GM23338 (cell line): ENCODE measurements around the gene LGALS8.

Experiments
- CREB1 ChIP-seq: fragments of 250-450 bp; sonication (Bioruptor Pico); IDR thresholded peaks from 2 replicates; pipeline ENCODE4 v1.5.0; 2020; ENCODE audit warnings: low read depth, mild to moderate bottlenecking, moderate library complexity
- EZH2 ChIP-seq: fragments of 200-600 bp; sonication (generic); IDR thresholded peaks from one replicate; pipeline ENCODE4 v1.8.0; 2017; ENCODE audit warnings: antibody characterized with exemption, mild to moderate bottlenecking, low read depth; ENCODE audit not compliant: unreplicated experiment
- EZH2phosphoT487 ChIP-seq: fragments of 200-600 bp; sonication (generic); IDR thresholded peaks from one replicate; pipeline ENCODE4 v1.8.1; 2018; ENCODE audit warnings: antibody characterized with exemption; ENCODE audit not compliant: unreplicated experiment
- JUNB ChIP-seq: IDR thresholded peaks from one replicate; pipeline ENCODE4 v1.6.1; 2016; ENCODE audit warnings: antibody characterized with exemption; ENCODE audit not compliant: unreplicated experiment
- POLR2AphosphoS5 ChIP-seq: IDR thresholded peaks from 2 replicates; pipeline ENCODE4 v1.6.1; 2016; ENCODE audit warnings: antibody characterized with exemption, low read depth
- STAT1 ChIP-seq: IDR thresholded peaks from one replicate; pipeline ENCODE4 v1.6.1; 2016; ENCODE audit warnings: antibody characterized with exemption; ENCODE audit not compliant: unreplicated experiment
- ZNF114 ChIP-seq: fragments of 250-450 bp; sonication (Bioruptor Pico); IDR thresholded peaks from 2 replicates; pipeline ENCODE4 v1.5.0; 2020; ENCODE audit warnings: mild to moderate bottlenecking, moderate library complexity
- ZNF331 ChIP-seq: fragments of 250-450 bp; sonication (Bioruptor Pico); IDR thresholded peaks from 2 replicates; pipeline ENCODE4 v1.5.0; 2020; ENCODE audit warnings: low read depth, mild to moderate bottlenecking, moderate library complexity
- TF ChIP-seq, protein P1 (sequence below), 2 experiments: fragments of 200-600 bp in 1 of 2; sonication (generic) in 1 of 2; conservative IDR thresholded peaks; 2 replicates each; pipeline versions ENCODE4 v1.5.1 to v1.6.1; 2016 to 2017; ENCODE audit warnings: antibody characterized with exemption in 2 of 2, low read depth in 2 of 2, mild to moderate bottlenecking in 2 of 2, moderate library complexity in 1 of 2
- TF ChIP-seq, protein P2 (sequence below): IDR thresholded peaks from one replicate; pipeline ENCODE4 v1.6.1; 2018; ENCODE audit warnings: antibody characterized with exemption; ENCODE audit not compliant: unreplicated experiment
- TF ChIP-seq, protein P3 (sequence below): IDR thresholded peaks from 2 replicates; pipeline ENCODE4 v1.6.1; 2016; ENCODE audit warnings: antibody characterized with exemption

DNA sequence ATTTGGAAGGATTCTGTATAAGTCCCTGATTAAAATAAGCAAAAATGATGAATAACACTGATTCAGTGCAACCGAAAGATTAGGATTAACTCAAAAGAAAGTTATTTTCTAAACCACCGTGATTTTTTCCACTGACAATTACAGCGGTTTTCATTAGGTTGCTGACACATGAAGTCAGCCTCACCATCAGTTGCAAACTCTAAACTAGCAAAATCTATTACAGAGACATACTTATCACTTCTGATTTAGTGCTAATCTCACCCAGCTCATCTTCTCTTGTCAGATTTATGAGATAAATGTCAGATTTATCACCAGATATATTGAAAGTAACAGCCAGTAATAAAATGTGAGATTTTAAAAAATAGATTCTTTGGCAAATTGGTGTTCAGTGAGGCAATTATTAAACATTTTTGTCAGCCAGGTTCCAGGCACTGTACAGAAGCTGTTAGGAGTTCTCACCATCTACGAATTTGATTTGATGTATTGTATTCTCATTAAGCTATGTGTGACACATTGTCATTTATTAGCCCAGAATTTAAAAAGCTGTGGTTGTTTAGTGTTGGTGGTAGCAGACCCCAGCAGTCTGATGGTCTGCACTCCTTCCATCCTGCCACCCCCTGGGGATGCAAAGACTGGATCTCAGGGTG lies 37.3 kb upstream of the LGALS8 start:
- TF ChIP-seq, protein P1, sequence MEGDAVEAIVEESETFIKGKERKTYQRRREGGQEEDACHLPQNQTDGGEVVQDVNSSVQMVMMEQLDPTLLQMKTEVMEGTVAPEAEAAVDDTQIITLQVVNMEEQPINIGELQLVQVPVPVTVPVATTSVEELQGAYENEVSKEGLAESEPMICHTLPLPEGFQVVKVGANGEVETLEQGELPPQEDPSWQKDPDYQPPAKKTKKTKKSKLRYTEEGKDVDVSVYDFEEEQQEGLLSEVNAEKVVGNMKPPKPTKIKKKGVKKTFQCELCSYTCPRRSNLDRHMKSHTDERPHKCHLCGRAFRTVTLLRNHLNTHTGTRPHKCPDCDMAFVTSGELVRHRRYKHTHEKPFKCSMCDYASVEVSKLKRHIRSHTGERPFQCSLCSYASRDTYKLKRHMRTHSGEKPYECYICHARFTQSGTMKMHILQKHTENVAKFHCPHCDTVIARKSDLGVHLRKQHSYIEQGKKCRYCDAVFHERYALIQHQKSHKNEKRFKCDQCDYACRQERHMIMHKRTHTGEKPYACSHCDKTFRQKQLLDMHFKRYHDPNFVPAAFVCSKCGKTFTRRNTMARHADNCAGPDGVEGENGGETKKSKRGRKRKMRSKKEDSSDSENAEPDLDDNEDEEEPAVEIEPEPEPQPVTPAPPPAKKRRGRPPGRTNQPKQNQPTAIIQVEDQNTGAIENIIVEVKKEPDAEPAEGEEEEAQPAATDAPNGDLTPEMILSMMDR (conservative IDR thresholded peaks at IDR 0.05; ENCODE audit: low read depth in 2 of 2), result no peak
- TF ChIP-seq EZH2phosphoT487 (no peak), ZNF331 (CRISPR knock-in tag) (no peak), EZH2 (no peak), POLR2AphosphoS5 (no peak), CREB1 (no peak), JUNB (no peak), STAT1 (no peak), ZNF114 (CRISPR knock-in tag) (no peak)
- TF ChIP-seq, protein P2, sequence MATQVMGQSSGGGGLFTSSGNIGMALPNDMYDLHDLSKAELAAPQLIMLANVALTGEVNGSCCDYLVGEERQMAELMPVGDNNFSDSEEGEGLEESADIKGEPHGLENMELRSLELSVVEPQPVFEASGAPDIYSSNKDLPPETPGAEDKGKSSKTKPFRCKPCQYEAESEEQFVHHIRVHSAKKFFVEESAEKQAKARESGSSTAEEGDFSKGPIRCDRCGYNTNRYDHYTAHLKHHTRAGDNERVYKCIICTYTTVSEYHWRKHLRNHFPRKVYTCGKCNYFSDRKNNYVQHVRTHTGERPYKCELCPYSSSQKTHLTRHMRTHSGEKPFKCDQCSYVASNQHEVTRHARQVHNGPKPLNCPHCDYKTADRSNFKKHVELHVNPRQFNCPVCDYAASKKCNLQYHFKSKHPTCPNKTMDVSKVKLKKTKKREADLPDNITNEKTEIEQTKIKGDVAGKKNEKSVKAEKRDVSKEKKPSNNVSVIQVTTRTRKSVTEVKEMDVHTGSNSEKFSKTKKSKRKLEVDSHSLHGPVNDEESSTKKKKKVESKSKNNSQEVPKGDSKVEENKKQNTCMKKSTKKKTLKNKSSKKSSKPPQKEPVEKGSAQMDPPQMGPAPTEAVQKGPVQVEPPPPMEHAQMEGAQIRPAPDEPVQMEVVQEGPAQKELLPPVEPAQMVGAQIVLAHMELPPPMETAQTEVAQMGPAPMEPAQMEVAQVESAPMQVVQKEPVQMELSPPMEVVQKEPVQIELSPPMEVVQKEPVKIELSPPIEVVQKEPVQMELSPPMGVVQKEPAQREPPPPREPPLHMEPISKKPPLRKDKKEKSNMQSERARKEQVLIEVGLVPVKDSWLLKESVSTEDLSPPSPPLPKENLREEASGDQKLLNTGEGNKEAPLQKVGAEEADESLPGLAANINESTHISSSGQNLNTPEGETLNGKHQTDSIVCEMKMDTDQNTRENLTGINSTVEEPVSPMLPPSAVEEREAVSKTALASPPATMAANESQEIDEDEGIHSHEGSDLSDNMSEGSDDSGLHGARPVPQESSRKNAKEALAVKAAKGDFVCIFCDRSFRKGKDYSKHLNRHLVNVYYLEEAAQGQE, result no peak
- TF ChIP-seq, protein P3, sequence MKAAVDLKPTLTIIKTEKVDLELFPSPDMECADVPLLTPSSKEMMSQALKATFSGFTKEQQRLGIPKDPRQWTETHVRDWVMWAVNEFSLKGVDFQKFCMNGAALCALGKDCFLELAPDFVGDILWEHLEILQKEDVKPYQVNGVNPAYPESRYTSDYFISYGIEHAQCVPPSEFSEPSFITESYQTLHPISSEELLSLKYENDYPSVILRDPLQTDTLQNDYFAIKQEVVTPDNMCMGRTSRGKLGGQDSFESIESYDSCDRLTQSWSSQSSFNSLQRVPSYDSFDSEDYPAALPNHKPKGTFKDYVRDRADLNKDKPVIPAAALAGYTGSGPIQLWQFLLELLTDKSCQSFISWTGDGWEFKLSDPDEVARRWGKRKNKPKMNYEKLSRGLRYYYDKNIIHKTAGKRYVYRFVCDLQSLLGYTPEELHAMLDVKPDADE, result no peak
